Astrocyte (in vitro differentiated cells and primary cell): Measurements from ENCODE around the gene PRIM2. TPM values are rescaled to one million over a fixed set of nuclear protein-coding genes. Genes with fewer than 3 reads are reported as not detected.
A peak's percentile ranks its signal among the peaks of the same experiment; 100 is the strongest.
"Not testable (repeated sequence)": the region's sequence is repeated elsewhere in the genome, so short reads cannot be mapped to it uniquely, and the experiment has no call there.

ENCODE experiments used
- DNase-seq: peaks from one replicate; pipeline ENCODE4 v3.0.0-alpha.2; 2010; ENCODE audit warnings: low read depth
- FAIRE-seq: peaks from 2 replicates; lab custom pipeline; 2011; peaks lifted over from hg19 to GRCh38; lab: Jason Lieb, UNC
- H2AFZ ChIP-seq: 2 replicates; pipeline ENCODE4 v1.6.0; 2012; ENCODE audit warnings: low read depth, low read length, inconsistent platforms
- H3K27ac ChIP-seq: 2 replicates; pipeline ENCODE4 v1.5.1; 2011; ENCODE audit warnings: low read depth, low read length, inconsistent platforms
- H3K27me3 ChIP-seq: 2 replicates; pipeline ENCODE4 v1.6.0; 2011; ENCODE audit warnings: low read length, inconsistent platforms; ENCODE audit not compliant: insufficient read depth
- H3K36me3 ChIP-seq: 2 replicates; pipeline ENCODE4 v1.5.1; 2011; ENCODE audit warnings: low read length, inconsistent platforms; ENCODE audit not compliant: insufficient read depth
- H3K4me1 ChIP-seq: 2 replicates; pipeline ENCODE4 v1.5.1; 2011; ENCODE audit warnings: low read length, inconsistent platforms; ENCODE audit not compliant: insufficient read depth
- H3K4me2 ChIP-seq: 2 replicates; pipeline ENCODE4 v1.6.0; 2012; ENCODE audit warnings: low read length, inconsistent platforms
- H3K4me3 ChIP-seq: 2 replicates; pipeline ENCODE4 v1.5.1; 2011; ENCODE audit warnings: low read depth, mild to moderate bottlenecking, low read length, inconsistent platforms; ENCODE audit not compliant: insufficient read depth
- H3K79me2 ChIP-seq: 2 replicates; pipeline ENCODE4 v1.6.0; 2012; ENCODE audit warnings: mild to moderate bottlenecking, low read length, inconsistent platforms; ENCODE audit not compliant: insufficient read depth
- H3K9ac ChIP-seq: 2 replicates; pipeline ENCODE4 v1.6.0; 2012; ENCODE audit warnings: mild to moderate bottlenecking, low read length, inconsistent platforms
- H3K9me3 ChIP-seq: 2 replicates; pipeline ENCODE4 v1.5.1; 2012; ENCODE audit warnings: low read depth, mild to moderate bottlenecking, low read length, inconsistent platforms; ENCODE audit not compliant: insufficient read depth
- H4K20me1 ChIP-seq: 2 replicates; pipeline ENCODE4 v1.6.0; 2012; ENCODE audit warnings: low read length, inconsistent platforms; ENCODE audit not compliant: insufficient read depth
- H3K27ac Mint-ChIP-seq: one replicate; pipeline ENCODE4 v1.8.0; 2021; ENCODE audit warnings: mild to moderate bottlenecking, mixed read lengths; ENCODE audit not compliant: unreplicated experiment
- H3K27me3 Mint-ChIP-seq: one replicate; pipeline ENCODE4 v1.8.0; 2021; ENCODE audit warnings: low read depth, mixed read lengths; ENCODE audit not compliant: unreplicated experiment
- H3K36me3 Mint-ChIP-seq: one replicate; pipeline ENCODE4 v1.8.0; 2021; ENCODE audit warnings: low read depth, mixed read lengths; ENCODE audit not compliant: unreplicated experiment
- H3K4me1 Mint-ChIP-seq: one replicate; pipeline ENCODE4 v1.8.0; 2021; ENCODE audit warnings: low read depth, mixed read lengths; ENCODE audit not compliant: unreplicated experiment
- H3K4me3 Mint-ChIP-seq: one replicate; pipeline ENCODE4 v1.8.0; 2021; ENCODE audit warnings: mild to moderate bottlenecking, moderate library complexity, mixed read lengths; ENCODE audit not compliant: unreplicated experiment
- H3K9me3 Mint-ChIP-seq: one replicate; pipeline ENCODE4 v1.8.0; 2021; ENCODE audit warnings: mild to moderate bottlenecking, mixed read lengths; ENCODE audit not compliant: unreplicated experiment
- EZH2 ChIP-seq: IDR thresholded peaks from 2 replicates; pipeline ENCODE4 v1.6.1; 2012; ENCODE audit warnings: mild to moderate bottlenecking, low read length, inconsistent platforms; ENCODE audit not compliant: insufficient read depth
- total RNA-seq: library from RNA; stranded (reverse); gene quantifications from 2 replicates; pipeline ENCODE4 v1.2.1, GENCODE V29; 2021
- TF ChIP-seq, protein P1 (sequence below): IDR thresholded peaks from 2 replicates; pipeline ENCODE4 v1.5.1; 2011; ENCODE audit warnings: low read depth, mild to moderate bottlenecking, inconsistent platforms, low read length, moderate library complexity; ENCODE audit not compliant: insufficient read depth

The PRIM2 gene
- total RNA-seq, 1 donor from 2014 or later, result 11.9 TPM

DNA sequence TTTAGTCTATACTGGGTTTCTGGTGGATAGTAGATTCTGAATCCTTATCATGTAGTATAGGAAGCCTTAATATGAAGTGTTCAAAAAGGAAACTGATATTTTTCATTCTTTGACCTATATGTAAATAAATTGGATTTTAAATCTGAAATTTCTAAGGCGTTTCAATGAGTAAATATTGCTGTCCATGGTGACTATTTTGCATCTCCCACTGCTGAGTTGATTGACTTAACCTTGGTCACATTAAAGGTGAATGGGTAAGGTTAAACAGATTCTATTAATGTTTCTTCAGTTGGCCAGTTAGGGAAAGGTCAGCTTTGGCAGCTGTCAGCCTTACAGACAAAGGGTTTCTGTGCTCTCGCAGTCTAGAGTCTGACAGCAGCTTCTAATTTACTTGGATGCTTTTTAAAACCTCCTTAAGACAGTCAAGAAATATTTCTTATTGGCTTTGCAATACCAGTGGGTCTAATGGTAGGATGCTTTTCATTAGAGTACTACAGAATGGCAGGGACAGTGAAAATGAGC is 24.8 kb downstream of the PRIM2 start:
- no peaks in the 10 kb centered on the region for H3K79me2 ChIP-seq
- no peak overlapping the region for H3K27ac Mint-ChIP-seq
- no peaks in the 10 kb centered on the region for H3K36me3 Mint-ChIP-seq

DNA sequence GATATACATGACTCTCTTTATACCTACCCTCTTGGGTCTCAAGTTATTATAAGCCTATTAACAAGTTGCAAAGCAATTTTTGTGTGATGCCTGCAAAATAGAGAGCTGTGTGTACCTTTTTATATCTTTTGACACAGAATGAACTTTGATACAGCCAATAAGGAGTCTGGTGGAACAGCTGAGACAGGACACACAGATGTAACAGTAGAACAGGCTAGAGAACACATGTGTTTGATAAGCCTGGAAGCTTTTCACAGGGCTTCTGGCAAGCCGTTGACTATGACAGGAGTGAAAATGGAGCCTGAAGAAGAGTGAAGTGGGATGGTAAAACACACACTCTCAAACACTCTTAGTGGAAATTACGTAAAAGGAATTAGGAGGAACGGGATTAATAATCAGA is 25.9 kb downstream of the PRIM2 start:
- H3K4me3 ChIP-seq, H3K9me3 Mint-ChIP-seq, H3K4me2 ChIP-seq, H3K4me1 Mint-ChIP-seq, H3K4me3 Mint-ChIP-seq, H3K27ac Mint-ChIP-seq, H3K4me1 ChIP-seq, H3K9ac ChIP-seq, H3K36me3 Mint-ChIP-seq, H3K9me3 ChIP-seq, H4K20me1 ChIP-seq, H3K36me3 ChIP-seq, H3K27me3 ChIP-seq, H3K27ac ChIP-seq, H3K27me3 Mint-ChIP-seq, H2AFZ ChIP-seq, H3K79me2 ChIP-seq, DNase-seq, FAIRE-seq: not testable (repeated sequence)

More for the DNA sequence above, 24.8 kb downstream of the PRIM2 start:
- H3K4me2 ChIP-seq, result no peak overlapping the region
- H3K9me3 ChIP-seq, result no peaks in the 10 kb centered on the region
- H2AFZ ChIP-seq, result no peak overlapping the region
- H3K27ac ChIP-seq, result no peak overlapping the region
- Mint-ChIP-seq H3K4me1 (no peaks in the 10 kb centered on the region), H3K4me3 (no peak overlapping the region), H3K9me3 (no peaks in the 10 kb centered on the region), H3K27me3 (no peaks in the 10 kb centered on the region)
- FAIRE-seq, result no peak
- no peak for DNase-seq
- no peaks in the 10 kb centered on the region for H4K20me1 ChIP-seq
- H3K4me1 ChIP-seq, result no peaks in the 10 kb centered on the region
- H3K9ac ChIP-seq, result no peak overlapping the region
- H3K27me3 ChIP-seq, result no peaks in the 10 kb centered on the region
- TF ChIP-seq EZH2, result no peak
- TF ChIP-seq, protein P1, sequence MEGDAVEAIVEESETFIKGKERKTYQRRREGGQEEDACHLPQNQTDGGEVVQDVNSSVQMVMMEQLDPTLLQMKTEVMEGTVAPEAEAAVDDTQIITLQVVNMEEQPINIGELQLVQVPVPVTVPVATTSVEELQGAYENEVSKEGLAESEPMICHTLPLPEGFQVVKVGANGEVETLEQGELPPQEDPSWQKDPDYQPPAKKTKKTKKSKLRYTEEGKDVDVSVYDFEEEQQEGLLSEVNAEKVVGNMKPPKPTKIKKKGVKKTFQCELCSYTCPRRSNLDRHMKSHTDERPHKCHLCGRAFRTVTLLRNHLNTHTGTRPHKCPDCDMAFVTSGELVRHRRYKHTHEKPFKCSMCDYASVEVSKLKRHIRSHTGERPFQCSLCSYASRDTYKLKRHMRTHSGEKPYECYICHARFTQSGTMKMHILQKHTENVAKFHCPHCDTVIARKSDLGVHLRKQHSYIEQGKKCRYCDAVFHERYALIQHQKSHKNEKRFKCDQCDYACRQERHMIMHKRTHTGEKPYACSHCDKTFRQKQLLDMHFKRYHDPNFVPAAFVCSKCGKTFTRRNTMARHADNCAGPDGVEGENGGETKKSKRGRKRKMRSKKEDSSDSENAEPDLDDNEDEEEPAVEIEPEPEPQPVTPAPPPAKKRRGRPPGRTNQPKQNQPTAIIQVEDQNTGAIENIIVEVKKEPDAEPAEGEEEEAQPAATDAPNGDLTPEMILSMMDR, result no peak
- H3K4me3 ChIP-seq, result no peak overlapping the region
- H3K36me3 ChIP-seq, result no peaks in the 10 kb centered on the region

DNA sequence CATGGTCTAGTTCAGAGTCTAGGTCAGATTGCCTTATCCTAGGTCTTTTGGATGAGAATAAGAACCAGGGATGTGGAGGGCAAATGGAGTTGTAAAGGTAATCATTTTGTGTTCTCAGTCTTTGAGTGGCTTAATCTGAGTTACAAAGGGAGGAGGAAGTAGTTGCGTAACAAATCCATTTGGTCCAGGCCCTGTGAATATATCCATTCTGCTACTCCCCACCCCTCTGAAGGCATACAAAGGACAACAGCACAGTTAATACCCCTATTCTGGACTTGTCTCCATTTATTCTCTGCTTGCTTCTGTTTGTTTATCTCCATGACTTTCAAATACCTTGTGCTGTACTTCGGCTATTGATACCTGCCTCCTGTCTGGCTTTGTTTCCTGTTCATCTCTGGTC is 29.3 kb downstream of the PRIM2 start:
- not testable (repeated sequence) for H3K9me3 Mint-ChIP-seq
- FAIRE-seq, result peak; percentile 72

GRCh38 chr6:57347597-57347996 is 30.2 kb downstream of the PRIM2 start:
- H3K9ac ChIP-seq, H3K79me2 ChIP-seq, H3K4me1 ChIP-seq, H3K4me3 Mint-ChIP-seq, DNase-seq, H3K4me3 ChIP-seq, H3K36me3 Mint-ChIP-seq, H3K36me3 ChIP-seq, H4K20me1 ChIP-seq, H3K9me3 Mint-ChIP-seq, H3K9me3 ChIP-seq, H3K4me1 Mint-ChIP-seq, H3K27ac Mint-ChIP-seq, H2AFZ ChIP-seq, H3K4me2 ChIP-seq, FAIRE-seq, H3K27me3 Mint-ChIP-seq, H3K27me3 ChIP-seq, H3K27ac ChIP-seq: not testable (repeated sequence)

More for the DNA sequence above, 29.3 kb downstream of the PRIM2 start:
- H3K4me3 ChIP-seq, DNase-seq, H3K4me3 Mint-ChIP-seq, H3K9ac ChIP-seq, H3K4me2 ChIP-seq, H3K36me3 ChIP-seq, H3K36me3 Mint-ChIP-seq, H3K4me1 Mint-ChIP-seq, H4K20me1 ChIP-seq, H3K79me2 ChIP-seq, H3K27ac Mint-ChIP-seq, H3K27me3 ChIP-seq, H3K27me3 Mint-ChIP-seq, H3K27ac ChIP-seq, H3K4me1 ChIP-seq, H2AFZ ChIP-seq, H3K9me3 ChIP-seq: not testable (repeated sequence)

DNA sequence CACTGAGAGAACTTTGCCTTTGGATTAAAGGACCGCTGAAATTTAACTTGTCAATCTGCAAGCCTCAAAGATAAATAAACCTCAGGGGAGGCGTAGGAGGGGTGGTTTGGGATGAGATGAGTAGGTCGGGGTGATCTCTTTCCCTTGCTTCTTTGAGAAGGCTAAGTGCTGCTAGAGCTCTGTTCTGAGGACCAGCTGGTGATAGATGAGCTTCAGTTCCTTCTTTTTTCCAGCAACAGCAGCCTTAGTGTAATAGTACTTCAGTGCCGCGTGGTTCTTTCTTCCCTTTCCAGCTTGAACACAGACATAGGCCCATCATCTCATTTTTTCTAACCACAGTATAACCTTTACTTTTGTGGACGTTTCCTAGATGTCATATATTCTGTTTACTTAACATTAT is 33.0 kb downstream of the PRIM2 start:
- not testable (repeated sequence) for H3K9ac ChIP-seq, H3K27ac ChIP-seq, H3K27me3 Mint-ChIP-seq, FAIRE-seq, H3K4me3 ChIP-seq, H3K4me2 ChIP-seq, H3K27me3 ChIP-seq, H3K27ac Mint-ChIP-seq, H3K36me3 ChIP-seq, H3K4me1 Mint-ChIP-seq, H3K9me3 ChIP-seq, H2AFZ ChIP-seq, H4K20me1 ChIP-seq, H3K4me1 ChIP-seq, H3K4me3 Mint-ChIP-seq, H3K9me3 Mint-ChIP-seq, H3K36me3 Mint-ChIP-seq, H3K79me2 ChIP-seq
- DNase-seq, result peak; percentile 50
